ENCODE results near the gene TMEM150C. TPM values are rescaled to one million over a fixed set of nuclear protein-coding genes. Genes with fewer than 3 reads are reported as not detected.

The TMEM150C gene
- total RNA-seq, 1 experiment from 2014 or later, result 2.7 TPM

DNA sequence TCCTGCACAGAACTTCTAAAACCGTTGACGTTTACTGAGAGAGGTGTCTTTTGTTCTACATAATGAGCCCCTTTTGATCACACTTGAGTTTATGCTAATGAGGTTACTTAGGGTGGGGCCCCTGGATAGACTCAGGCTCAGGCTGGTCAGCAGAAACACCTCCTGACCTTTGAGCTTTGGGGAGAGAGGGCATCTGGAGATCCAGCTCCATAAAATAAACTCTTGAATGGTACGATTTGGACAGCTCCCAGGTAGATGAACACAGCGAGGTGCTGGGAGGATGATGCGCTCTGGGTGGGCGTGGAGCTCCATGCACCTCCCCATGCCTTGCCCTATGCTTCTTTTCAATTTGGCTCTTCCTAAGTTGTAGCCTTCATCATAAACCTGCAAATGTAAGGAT, 79.4 kb downstream of the TMEM150C start:
- no peaks in the 10 kb centered on the region for H4K20me1 ChIP-seq (ENCODE audit: control insufficient read depth, insufficient read depth, insufficient read length)
- H3K36me3 Mint-ChIP-seq (ENCODE audit: insufficient read depth in 1 of 3, low read depth in 3 of 3), result peaks cover 0 to 4% (median 0%) of the 10 kb centered on the region in 3 experiments; a peak in 1 of 7 replicates
- H3K18ac ChIP-seq (ENCODE audit: insufficient read length, low read depth, low read length), result no peak overlapping the region
- H3K9me3 Mint-ChIP-seq, result peaks cover 0 to 2% of the 10 kb centered on the region in 2 experiments; a peak in 2 of 5 replicates
- DNase-seq, result no peak
- H2BK15ac ChIP-seq (ENCODE audit: low read depth, low read length), result no peak overlapping the region
- H2BK120ac ChIP-seq (ENCODE audit: low read depth, low read length, poor library complexity, severe bottlenecking), result no peak overlapping the region
- no peak overlapping the region for H3K14ac ChIP-seq (ENCODE audit: insufficient read depth, low read length)
- H2AK5ac ChIP-seq (ENCODE audit: insufficient read length, low read length), result no peak overlapping the region
- no peaks in the 10 kb centered on the region for H3K23me2 ChIP-seq (ENCODE audit: insufficient read length, low read depth, low read length, poor library complexity, severe bottlenecking)
- H3K27ac Mint-ChIP-seq, result no peak overlapping the region; a peak in 1 of 7 replicates
- no peak overlapping the region for H3K4ac ChIP-seq (ENCODE audit: low read depth, low read length)
- H3T11ph ChIP-seq (ENCODE audit: low read length), result no peak overlapping the region
- H3K79me1 ChIP-seq (ENCODE audit: insufficient read depth, low read depth, low read length, poor library complexity, severe bottlenecking), result no peaks in the 10 kb centered on the region
- no peak for TF ChIP-seq CTCF (conservative IDR thresholded peaks at IDR 0.05)
- no peak overlapping the region for H2BK20ac ChIP-seq (ENCODE audit: low read depth, low read length, poor library complexity, severe bottlenecking)
- no peak overlapping the region for H3K27ac ChIP-seq (ENCODE audit: insufficient read length, low read depth, low read length)
- H3K56ac ChIP-seq (ENCODE audit: insufficient read length, low read depth, low read length), result no peak overlapping the region
- no peaks in the 10 kb centered on the region for H3K79me2 ChIP-seq (ENCODE audit: insufficient read depth, low read length)
- H3K9me3 ChIP-seq (ENCODE audit: control insufficient read depth, low read depth, low read length), result no peaks in the 10 kb centered on the region
- no peak overlapping the region for H4K5ac ChIP-seq (ENCODE audit: insufficient read length, low read depth, low read length)
- H2BK12ac ChIP-seq (ENCODE audit: insufficient read length, low read depth, low read length), result no peak overlapping the region
- H3K9ac ChIP-seq (ENCODE audit: extremely low read depth, insufficient read length, low read length), result no peak overlapping the region
- H3K27me3 Mint-ChIP-seq (ENCODE audit: low read depth), result no peaks in the 10 kb centered on the region
- no peak overlapping the region for H3K23ac ChIP-seq (ENCODE audit: insufficient read length, low read depth, low read length)
- H2AFZ ChIP-seq (ENCODE audit: low read length), result no peak overlapping the region
- no peak overlapping the region for H3K4me2 ChIP-seq (ENCODE audit: insufficient read depth, insufficient read length, low read length)
- no peak overlapping the region for H4K8ac ChIP-seq (replicated peaks; ENCODE audit: insufficient read length, low read depth, low read length)
- no CpG with 5 or more reads among the region's 6 CpGs for WGBS (ENCODE audit: extremely low coverage, insufficient read length, low lambda C conversion rate)
- no peak overlapping the region for H3K4me3 Mint-ChIP-seq
- H3K4me1 ChIP-seq (ENCODE audit: insufficient read depth, low read length), result no peaks in the 10 kb centered on the region
- no peak overlapping the region for H2BK5ac ChIP-seq (ENCODE audit: insufficient read length, low read length)
- no peak overlapping the region for H4K91ac ChIP-seq (ENCODE audit: insufficient read length, low read depth, low read length)
- no peaks in the 10 kb centered on the region for H3K27me3 ChIP-seq (ENCODE audit: insufficient read depth, low read length)
- H3K4me1 Mint-ChIP-seq, result peaks cover 19% of the 10 kb centered on the region in 2 experiments
